Measurements from ENCODE around the gene L3MBTL3.

GRCh38 chr6:130161683-130162404, 143.5 kb downstream of the L3MBTL3 start:
- TF ChIP-seq CTCF (IDR thresholded peaks at IDR 0.05), result no peak
- TF ChIP-seq POLR2A (IDR thresholded peaks at IDR 0.05), result no peak
